HepG2 (cell line): Measurements from ENCODE around the gene PDCD2L. TPM values are rescaled to one million over a fixed set of nuclear protein-coding genes. Genes with fewer than 3 reads are reported as not detected.

Experiments
- BORCS8-MEF2B ChIP-seq: sonication (generic); formaldehyde crosslinking; IDR thresholded peaks from 2 replicates; pipeline ENCODE4 v1.8.0; 2022; ENCODE audit warnings: mild to moderate bottlenecking, missing genetic modification reagents
- DR1 ChIP-seq: sonication (generic); formaldehyde crosslinking; IDR thresholded peaks from 2 replicates; pipeline ENCODE4 v1.8.0; 2021; ENCODE audit warnings: mild to moderate bottlenecking, missing genetic modification reagents, inconsistent platforms
- KDM5A ChIP-seq: fragments of 200-600 bp; sonication (generic); IDR thresholded peaks from 2 replicates; pipeline ENCODE4 v1.7.0; 2018; ENCODE audit warnings: antibody characterized with exemption, mild to moderate bottlenecking, low read length, borderline replicate concordance
- KLF9 ChIP-seq: IDR thresholded peaks from 2 replicates; pipeline ENCODE4 v1.6.1; 2016; ENCODE audit warnings: low read depth
- MTF2 ChIP-seq: sonication (generic); formaldehyde crosslinking; IDR thresholded peaks from 2 replicates; pipeline ENCODE4 v1.5.0; 2020; ENCODE audit warnings: missing genetic modification reagents, borderline replicate concordance
- PAX8 ChIP-seq: sonication (generic); formaldehyde crosslinking; IDR thresholded peaks from 2 replicates; pipeline ENCODE4 v1.8.0; 2022; ENCODE audit warnings: mild to moderate bottlenecking, missing genetic modification reagents, borderline replicate concordance
- RARG ChIP-seq: sonication (generic); formaldehyde crosslinking; IDR thresholded peaks from 2 replicates; pipeline ENCODE4 v1.4.0; 2020; ENCODE audit warnings: low read depth, mild to moderate bottlenecking, missing genetic modification reagents
- SAFB2 ChIP-seq: sonication (generic); formaldehyde crosslinking; IDR thresholded peaks from 2 replicates; pipeline ENCODE4 v1.5.1; 2020; ENCODE audit warnings: missing genetic modification reagents, low read depth, mild to moderate bottlenecking, borderline replicate concordance
- SAP130 ChIP-seq: IDR thresholded peaks from 2 replicates; pipeline ENCODE4 v1.6.1; 2016; ENCODE audit warnings: low read depth
- SATB2 ChIP-seq: sonication (generic); formaldehyde crosslinking; IDR thresholded peaks from 2 replicates; pipeline ENCODE4 v1.5.0; 2020; ENCODE audit warnings: missing genetic modification reagents
- SMYD3 ChIP-seq: sonication (generic); formaldehyde crosslinking; IDR thresholded peaks from 2 replicates; pipeline ENCODE4 v1.8.1; 2023; ENCODE audit warnings: mild to moderate bottlenecking, missing genetic modification reagents
- STAT5B ChIP-seq: sonication (generic); formaldehyde crosslinking; IDR thresholded peaks from 2 replicates; pipeline ENCODE4 v1.4.0; 2020; ENCODE audit warnings: missing genetic modification reagents
- YEATS2 ChIP-seq: sonication (generic); formaldehyde crosslinking; IDR thresholded peaks from 2 replicates; pipeline ENCODE4 v1.4.0; 2020; ENCODE audit warnings: missing genetic modification reagents, borderline replicate concordance
- ZNF138 ChIP-seq: sonication (generic); formaldehyde crosslinking; IDR thresholded peaks from 2 replicates; pipeline ENCODE4 v1.5.0; 2020; ENCODE audit warnings: mild to moderate bottlenecking, low read depth, missing genetic modification reagents
- ZNF713 ChIP-seq: sonication (generic); formaldehyde crosslinking; IDR thresholded peaks from 2 replicates; pipeline ENCODE4 v1.4.0; 2020; ENCODE audit warnings: mild to moderate bottlenecking, missing genetic modification reagents
- ZNF768 ChIP-seq: sonication (generic); formaldehyde crosslinking; IDR thresholded peaks from 2 replicates; pipeline ENCODE4 v1.4.0; 2020; ENCODE audit warnings: missing genetic modification reagents
- polyA plus RNA-seq, 8 experiments: library from polyadenylated mRNA; depleted of rRNA in 3 of 8; stranded (reverse) in 7 of 8; unstranded in 1 of 8; fragments of >200 nt; fragmentation: Illumina TruSeq in 4 of 8; extraction: Trizol in 4 of 8; gene quantifications; 2 replicates each; pipeline versions ENCODE4 v1.2.1 to v1.2.3, GENCODE V29; 2011 to 2016; ENCODE audit warnings: low read depth in 4 of 8, missing spikeins in 1 of 8, mixed read lengths in 1 of 8; ENCODE audit not compliant: insufficient read depth in 1 of 8
- total RNA-seq, 5 experiments: library from RNA; depleted of rRNA; stranded (reverse); fragments of >200 nt; fragmentation: Illumina TruSeq; extraction: Trizol; gene quantifications; 2 replicates each; pipeline ENCODE4 v1.2.3, GENCODE V29; 2016; ENCODE audit warnings: low read depth in 1 of 5
- TF ChIP-seq, protein P1 (sequence below): sonication (generic); formaldehyde crosslinking; IDR thresholded peaks from 2 replicates; pipeline ENCODE4 v1.4.0; 2020; ENCODE audit warnings: missing genetic modification reagents
- TF ChIP-seq, protein P2 (sequence below): sonication (generic); formaldehyde crosslinking; IDR thresholded peaks from 2 replicates; pipeline ENCODE4 v1.5.0; 2020; ENCODE audit warnings: missing genetic modification reagents, mild to moderate bottlenecking, borderline replicate concordance
- TF ChIP-seq, protein P3 (sequence below): IDR thresholded peaks from 2 replicates; pipeline ENCODE4 v1.6.1; 2016; ENCODE audit warnings: missing biosample characterization, missing genetic modification reagents, low read depth
- TF ChIP-seq, protein P4 (sequence below): sonication (generic); formaldehyde crosslinking; IDR thresholded peaks from 2 replicates; pipeline ENCODE4 v1.5.0; 2020; ENCODE audit warnings: missing genetic modification reagents

Gene PDCD2L
- total and polyA plus RNA-seq, 2 of the 13 experiments (the other 11 are each of a cell fraction or from before 2014, with no cell fraction given) = 29.3 to 35.2 TPM

DNA sequence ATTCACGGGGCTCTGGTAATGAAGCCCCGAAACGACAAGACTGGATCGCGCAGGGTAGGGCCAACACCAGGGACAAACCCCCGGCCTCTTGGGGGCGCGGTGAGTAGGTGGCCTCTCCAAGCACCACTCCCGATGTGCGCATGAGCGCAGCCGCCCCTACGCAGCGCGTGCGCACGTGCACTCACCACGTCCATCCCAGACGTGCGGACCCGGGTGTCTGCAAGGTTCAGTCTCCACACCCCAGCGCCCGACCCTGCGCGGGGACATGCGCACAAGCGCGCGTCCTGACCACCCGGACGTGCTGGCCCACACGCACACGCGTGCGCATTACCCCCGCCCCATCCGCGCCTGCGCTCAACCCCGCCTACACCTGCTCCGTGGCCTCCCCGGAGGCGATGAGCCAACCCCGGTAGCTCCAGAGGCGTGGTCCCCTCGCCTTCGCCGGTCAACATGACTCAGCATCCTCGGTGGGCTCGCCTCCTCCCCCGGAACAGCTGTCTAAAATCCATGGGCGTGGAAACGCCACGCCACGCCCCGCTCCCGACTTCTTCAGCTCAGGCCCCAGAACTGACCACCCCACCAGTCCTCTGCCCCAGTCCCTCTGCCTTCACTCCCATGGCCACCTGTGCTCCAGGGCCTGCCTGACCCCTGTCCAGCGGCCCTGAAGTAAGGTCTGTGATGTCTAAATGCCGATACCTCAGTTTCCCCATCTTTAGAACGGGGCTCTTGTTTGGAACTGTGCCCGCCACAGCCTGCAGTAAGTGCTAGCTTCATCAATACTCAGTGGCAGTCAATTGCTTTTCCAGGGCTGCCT is 44.9 kb upstream of the PDCD2L start (continued):
- TF ChIP-seq MTF2 (CRISPR knock-in tag) = no peak
- TF ChIP-seq, protein P1, sequence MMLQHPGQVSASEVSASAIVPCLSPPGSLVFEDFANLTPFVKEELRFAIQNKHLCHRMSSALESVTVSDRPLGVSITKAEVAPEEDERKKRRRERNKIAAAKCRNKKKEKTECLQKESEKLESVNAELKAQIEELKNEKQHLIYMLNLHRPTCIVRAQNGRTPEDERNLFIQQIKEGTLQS (CRISPR knock-in tag) = peak; percentile 86
- TF ChIP-seq, protein P2, sequence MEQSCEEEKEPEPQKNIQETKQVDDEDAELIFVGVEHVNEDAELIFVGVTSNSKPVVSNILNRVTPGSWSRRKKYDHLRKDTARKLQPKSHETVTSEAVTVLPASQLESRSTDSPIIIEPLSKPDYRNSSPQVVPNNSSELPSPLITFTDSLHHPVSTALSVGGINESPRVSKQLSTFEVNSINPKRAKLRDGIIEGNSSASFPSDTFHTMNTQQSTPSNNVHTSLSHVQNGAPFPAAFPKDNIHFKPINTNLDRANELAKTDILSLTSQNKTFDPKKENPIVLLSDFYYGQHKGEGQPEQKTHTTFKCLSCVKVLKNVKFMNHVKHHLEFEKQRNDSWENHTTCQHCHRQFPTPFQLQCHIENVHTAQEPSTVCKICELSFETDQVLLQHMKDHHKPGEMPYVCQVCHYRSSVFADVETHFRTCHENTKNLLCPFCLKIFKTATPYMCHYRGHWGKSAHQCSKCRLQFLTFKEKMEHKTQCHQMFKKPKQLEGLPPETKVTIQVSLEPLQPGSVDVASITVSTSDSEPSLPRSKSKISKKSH (CRISPR knock-in tag) = peak; percentile 81
- TF ChIP-seq SAFB2 = peak; percentile 30; the same call in 1 of the 2 replicates
- no peak for TF ChIP-seq BORCS8-MEF2B (CRISPR knock-in tag)
- no peak; the same call in 1 of the 2 replicates for TF ChIP-seq KLF9 (CRISPR knock-in tag)
- no peak for TF ChIP-seq RARG (CRISPR knock-in tag)
- TF ChIP-seq ZNF713 (CRISPR knock-in tag) = peak; percentile 33; the same call in 1 of the 2 replicates
- TF ChIP-seq ZNF138 (CRISPR knock-in tag) = peak; percentile 58; the same call in 1 of the 2 replicates
- TF ChIP-seq YEATS2 (CRISPR knock-in tag) = peak; percentile 92
- TF ChIP-seq SAP130 = peak; percentile 96
- peak; percentile 16; the same call in 1 of the 2 replicates for TF ChIP-seq ZNF768 (CRISPR knock-in tag)
- TF ChIP-seq SMYD3 (CRISPR knock-in tag) = 0 out of 2 replicates have a peak, but pooled peaks have one; percentile 50
- TF ChIP-seq, protein P3, sequence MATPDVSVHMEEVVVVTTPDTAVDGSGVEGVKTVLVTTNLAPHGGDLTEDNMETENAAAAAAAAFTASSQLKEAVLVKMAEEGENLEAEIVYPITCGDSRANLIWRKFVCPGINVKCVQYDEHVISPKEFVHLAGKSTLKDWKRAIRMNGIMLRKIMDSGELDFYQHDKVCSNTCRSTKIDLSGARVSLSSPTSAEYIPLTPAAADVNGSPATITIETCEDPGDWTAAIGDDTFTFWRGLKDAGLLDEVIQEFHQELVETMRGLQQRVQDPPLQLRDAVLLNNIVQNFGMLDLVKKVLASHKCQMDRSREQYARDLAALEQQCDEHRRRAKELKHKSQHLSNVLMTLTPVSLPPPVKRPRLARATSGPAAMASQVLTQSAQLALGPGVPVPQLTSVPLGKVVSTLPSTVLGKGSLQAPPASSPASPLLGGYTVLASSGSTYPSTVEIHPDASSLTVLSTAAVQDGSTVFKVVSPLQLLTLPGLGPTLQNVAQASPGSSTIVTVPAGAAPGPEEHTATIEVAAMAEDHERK = peak; percentile 77
- no peak for TF ChIP-seq SATB2 (CRISPR knock-in tag)
- no peak for TF ChIP-seq STAT5B (CRISPR knock-in tag)
- no peak for TF ChIP-seq PAX8 (CRISPR knock-in tag)
- TF ChIP-seq, protein P4, sequence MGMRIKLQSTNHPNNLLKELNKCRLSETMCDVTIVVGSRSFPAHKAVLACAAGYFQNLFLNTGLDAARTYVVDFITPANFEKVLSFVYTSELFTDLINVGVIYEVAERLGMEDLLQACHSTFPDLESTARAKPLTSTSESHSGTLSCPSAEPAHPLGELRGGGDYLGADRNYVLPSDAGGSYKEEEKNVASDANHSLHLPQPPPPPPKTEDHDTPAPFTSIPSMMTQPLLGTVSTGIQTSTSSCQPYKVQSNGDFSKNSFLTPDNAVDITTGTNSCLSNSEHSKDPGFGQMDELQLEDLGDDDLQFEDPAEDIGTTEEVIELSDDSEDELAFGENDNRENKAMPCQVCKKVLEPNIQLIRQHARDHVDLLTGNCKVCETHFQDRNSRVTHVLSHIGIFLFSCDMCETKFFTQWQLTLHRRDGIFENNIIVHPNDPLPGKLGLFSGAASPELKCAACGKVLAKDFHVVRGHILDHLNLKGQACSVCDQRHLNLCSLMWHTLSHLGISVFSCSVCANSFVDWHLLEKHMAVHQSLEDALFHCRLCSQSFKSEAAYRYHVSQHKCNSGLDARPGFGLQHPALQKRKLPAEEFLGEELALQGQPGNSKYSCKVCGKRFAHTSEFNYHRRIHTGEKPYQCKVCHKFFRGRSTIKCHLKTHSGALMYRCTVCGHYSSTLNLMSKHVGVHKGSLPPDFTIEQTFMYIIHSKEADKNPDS (CRISPR knock-in tag) = no peak
- TF ChIP-seq KDM5A = no peak
- peak; percentile 46; the same call in 1 of the 2 replicates for TF ChIP-seq DR1
